ENCODE data around the gene PTGES. TPM values are rescaled to one million over a fixed set of nuclear protein-coding genes. Genes with fewer than 3 reads are reported as not detected.
A peak's percentile ranks its signal among the peaks of the same experiment; 100 is the strongest.

The PTGES gene
- total and polyA plus RNA-seq, 10 of the 15 experiments (the other 5 are each of a cell fraction or from before 2014, with no cell fraction given), result 0.57 TPM; not detected in 9

DNA sequence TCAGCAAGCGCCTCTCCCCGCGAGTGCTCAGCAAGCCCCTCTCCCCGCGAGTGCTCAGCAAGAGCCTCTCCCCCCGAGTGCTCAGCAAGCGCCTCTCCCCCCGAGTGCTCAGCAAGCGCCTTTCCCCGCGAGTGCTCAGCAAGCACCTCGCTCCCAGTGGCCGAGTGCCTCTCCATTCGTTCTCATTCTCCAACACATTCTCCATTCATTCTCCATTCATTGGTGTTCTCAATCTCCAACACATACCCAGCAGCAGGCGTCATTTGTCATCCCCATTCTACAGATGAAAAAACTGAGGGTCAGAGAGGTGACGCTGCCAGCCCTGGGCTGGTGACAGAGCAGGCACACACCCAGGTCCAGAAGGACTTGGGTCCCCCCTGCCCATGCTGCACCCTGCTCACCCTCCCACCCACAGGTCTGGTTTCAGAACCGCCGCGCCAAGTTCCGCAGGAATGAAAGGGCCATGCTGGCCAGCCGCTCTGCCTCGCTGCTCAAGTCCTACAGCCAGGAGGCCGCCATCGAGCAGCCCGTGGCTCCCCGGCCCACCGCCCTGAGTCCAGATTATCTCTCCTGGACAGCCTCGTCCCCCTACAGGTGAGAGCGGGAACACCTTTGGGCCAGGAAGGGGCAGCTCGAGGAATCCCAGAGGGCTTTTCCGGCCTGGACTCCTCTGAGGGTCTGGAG is 32.5 kb downstream of the PTGES start:
- Histone ChIP-seq H3K4me3 (no peak overlapping the region), H3K9me3 (replicated peaks; ENCODE audit: control insufficient read depth, insufficient read depth, low read length) (no peaks in the 10 kb centered on the region), H3K9ac (ENCODE audit: control insufficient read depth, insufficient read depth, low read length) (no peak overlapping the region), H3K79me2 (ENCODE audit: control insufficient read depth, insufficient read depth, low read length) (no peaks in the 10 kb centered on the region), H3K4me1 (ENCODE audit: control insufficient read depth, insufficient read depth, low read length) (no peaks in the 10 kb centered on the region), H3K27me3 (replicated peaks in 1 of 2; ENCODE audit: control insufficient read depth in 2 of 2, insufficient read depth in 2 of 2, low read length in 1 of 2) (no peaks in the 10 kb centered on the region), H3K4me2 (ENCODE audit: control insufficient read depth, insufficient read depth) (no peak overlapping the region), H2AFZ (ENCODE audit: control insufficient read depth, low read depth, low read length) (no peak overlapping the region), H3K27ac (ENCODE audit: control insufficient read depth, insufficient read depth) (no peak overlapping the region), H3K36me3 (ENCODE audit: control insufficient read depth in 2 of 2, insufficient read depth in 2 of 2, low read length in 1 of 2) (no peaks in the 10 kb centered on the region), H4K20me1 (ENCODE audit: control insufficient read depth, insufficient read depth) (no peaks in the 10 kb centered on the region)
- 67% methylated on average over 31 of the region's 31 CpGs for WGBS (ENCODE audit: insufficient coverage, insufficient replicate concordance, low lambda C conversion rate, missing lambda C conversion rate)
- SMC1A ChIA-PET (ENCODE audit: uncharacterized antibody, unreplicated experiment), result no interaction called here
- POLR2A ChIA-PET, result interaction anchor here (0.5 kb wide), 1 partner anchor 108 kb away, joined by 4 read pairs; no protein-coding TSS in a partner anchor
- intact Hi-C loops (cut with micrococcal nuclease; ENCODE audit: unreplicated experiment) (no loop called here), in situ Hi-C loops (cut with MboI) (no loop called here)
- DNase-seq (ENCODE audit: low read depth, low spot score) (no peak), FAIRE-seq (no peak), ATAC-seq (0 out of 3 replicates have a peak, but pooled peaks have one; percentile 20)
- BruUV-seq (replicated peaks), result no TSS peak
- CTCF ChIA-PET, result interaction anchor here (1.1 kb wide), 1 partner anchor 76 kb away, joined by 3 read pairs; no protein-coding TSS in a partner anchor
- RAD21 ChIA-PET (ENCODE audit: unreplicated experiment), result no interaction called here
- TF ChIP-seq RELA (IDR thresholded peaks at IDR 0.05; ENCODE audit: borderline replicate concordance, partially characterized antibody), result no peak
- TF ChIP-seq, protein P1, sequence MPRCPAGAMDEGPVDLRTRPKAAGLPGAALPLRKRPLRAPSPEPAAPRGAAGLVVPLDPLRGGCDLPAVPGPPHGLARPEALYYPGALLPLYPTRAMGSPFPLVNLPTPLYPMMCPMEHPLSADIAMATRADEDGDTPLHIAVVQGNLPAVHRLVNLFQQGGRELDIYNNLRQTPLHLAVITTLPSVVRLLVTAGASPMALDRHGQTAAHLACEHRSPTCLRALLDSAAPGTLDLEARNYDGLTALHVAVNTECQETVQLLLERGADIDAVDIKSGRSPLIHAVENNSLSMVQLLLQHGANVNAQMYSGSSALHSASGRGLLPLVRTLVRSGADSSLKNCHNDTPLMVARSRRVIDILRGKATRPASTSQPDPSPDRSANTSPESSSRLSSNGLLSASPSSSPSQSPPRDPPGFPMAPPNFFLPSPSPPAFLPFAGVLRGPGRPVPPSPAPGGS (IDR thresholded peaks at IDR 0.05; ENCODE audit: borderline replicate concordance, insufficient read depth, low read depth, low read length, poor library complexity, severe bottlenecking), result peak; percentile 14
- TF ChIP-seq GATAD2B (conservative IDR thresholded peaks at IDR 0.05; ENCODE audit: low read depth), result no peak
- TF ChIP-seq, protein P2, sequence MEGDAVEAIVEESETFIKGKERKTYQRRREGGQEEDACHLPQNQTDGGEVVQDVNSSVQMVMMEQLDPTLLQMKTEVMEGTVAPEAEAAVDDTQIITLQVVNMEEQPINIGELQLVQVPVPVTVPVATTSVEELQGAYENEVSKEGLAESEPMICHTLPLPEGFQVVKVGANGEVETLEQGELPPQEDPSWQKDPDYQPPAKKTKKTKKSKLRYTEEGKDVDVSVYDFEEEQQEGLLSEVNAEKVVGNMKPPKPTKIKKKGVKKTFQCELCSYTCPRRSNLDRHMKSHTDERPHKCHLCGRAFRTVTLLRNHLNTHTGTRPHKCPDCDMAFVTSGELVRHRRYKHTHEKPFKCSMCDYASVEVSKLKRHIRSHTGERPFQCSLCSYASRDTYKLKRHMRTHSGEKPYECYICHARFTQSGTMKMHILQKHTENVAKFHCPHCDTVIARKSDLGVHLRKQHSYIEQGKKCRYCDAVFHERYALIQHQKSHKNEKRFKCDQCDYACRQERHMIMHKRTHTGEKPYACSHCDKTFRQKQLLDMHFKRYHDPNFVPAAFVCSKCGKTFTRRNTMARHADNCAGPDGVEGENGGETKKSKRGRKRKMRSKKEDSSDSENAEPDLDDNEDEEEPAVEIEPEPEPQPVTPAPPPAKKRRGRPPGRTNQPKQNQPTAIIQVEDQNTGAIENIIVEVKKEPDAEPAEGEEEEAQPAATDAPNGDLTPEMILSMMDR (IDR thresholded peaks at IDR 0.05 in 2 of 3, conservative IDR thresholded peaks at IDR 0.05 in 1 of 3; ENCODE audit: control insufficient read depth in 2 of 3, extremely low read depth in 1 of 3, insufficient read depth in 1 of 3, low read depth in 3 of 3, low read length in 3 of 3), result peak in 2 of 3 experiments; percentile 13 to 28; a peak in 2 of 6 replicates

All from GM12878 (cell line).